HG03103 (cell line): Measurements from ENCODE around the gene TNRC6C.

Experiments used
- ATAC-seq: cut with Tn5 transposase; IDR thresholded peaks from one replicate; pipeline ENCODE4 v1.9.1; 2021; ENCODE audit warnings: low read depth; ENCODE audit not compliant: unreplicated experiment

The TNRC6C gene

DNA sequence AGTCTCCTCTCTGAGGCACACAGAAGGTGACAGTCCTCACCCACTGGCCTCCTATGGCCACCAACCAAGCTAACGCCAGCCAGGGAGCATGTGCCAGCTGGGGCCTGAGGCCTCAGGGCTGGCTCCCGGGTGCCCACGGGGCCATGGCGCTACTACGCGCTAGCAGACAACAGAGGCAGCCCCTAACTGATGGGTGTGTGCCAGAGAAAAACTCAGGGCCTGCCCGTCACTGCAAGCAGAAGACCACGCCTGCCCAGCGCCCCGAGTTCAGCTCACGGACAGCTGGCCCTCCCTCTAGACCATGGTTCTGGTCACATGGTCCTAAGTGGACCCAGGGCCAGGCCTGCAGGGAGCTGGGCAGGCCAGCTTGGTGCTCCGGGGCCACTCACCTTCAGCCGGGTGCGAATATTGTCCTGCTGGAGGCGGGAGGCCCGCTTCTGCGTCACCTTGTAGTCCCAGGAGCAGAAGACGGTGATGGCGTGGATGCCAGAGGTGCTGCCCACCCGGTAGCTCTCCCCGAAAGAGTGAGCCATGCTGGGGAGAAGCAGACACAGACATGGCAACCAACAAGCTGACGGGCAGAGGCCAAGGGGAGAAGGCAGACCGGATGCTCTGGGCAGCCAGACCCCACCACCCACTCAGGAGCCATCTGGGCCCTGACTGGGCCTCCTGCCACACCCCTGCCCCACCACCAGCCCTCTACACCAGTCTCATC, 163.9 kb downstream of the TNRC6C start:
- ATAC-seq, result no peak

DNA sequence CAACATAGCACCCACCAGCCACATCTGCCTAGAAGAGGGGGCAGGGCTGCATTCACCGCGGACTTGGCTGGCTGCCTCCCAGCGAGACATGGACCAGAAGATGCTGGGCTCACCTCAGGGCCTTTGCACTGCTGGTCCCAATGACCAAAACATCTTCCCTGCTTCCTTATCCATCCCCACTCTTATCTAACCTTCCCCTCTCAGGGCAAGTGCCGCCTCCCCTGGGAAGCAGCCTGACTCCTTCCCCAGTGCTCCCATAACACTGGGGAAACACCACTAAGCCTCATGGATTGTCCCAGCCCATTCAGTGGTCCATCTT, 164.4 kb downstream of the TNRC6C start:
- ATAC-seq, result no peak

DNA sequence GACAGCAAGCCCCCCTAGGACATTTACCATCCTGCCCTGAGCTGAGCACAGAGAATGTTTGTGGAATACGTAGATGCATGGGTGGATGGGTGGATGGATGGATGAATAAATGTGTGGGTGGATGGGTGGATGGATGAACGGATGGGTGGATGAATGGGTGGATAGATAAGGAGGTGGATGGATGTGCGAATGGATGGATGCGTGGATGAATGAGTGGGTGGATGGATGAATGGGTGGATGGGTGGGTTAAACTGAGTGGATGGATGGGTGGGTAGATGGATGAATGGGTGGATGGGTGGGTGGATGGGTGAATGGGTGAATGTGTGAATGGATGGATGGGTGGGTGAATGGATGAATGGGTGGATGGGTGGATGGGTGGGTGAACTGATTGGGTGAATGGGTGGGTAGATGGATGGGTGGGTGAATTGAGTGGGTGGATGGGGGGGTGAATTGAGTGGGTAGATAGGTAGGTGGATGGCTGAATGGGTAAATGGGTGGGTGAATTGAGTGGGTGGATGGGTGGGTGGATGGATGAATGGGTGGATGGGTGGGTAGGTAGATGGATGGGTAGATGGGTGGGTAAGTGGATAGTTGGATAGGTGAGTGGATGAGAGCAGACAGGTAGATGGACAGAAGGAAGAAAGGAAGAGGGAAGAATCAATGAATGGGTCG, 164.9 kb downstream of the TNRC6C start:
- ATAC-seq, result no peak

DNA sequence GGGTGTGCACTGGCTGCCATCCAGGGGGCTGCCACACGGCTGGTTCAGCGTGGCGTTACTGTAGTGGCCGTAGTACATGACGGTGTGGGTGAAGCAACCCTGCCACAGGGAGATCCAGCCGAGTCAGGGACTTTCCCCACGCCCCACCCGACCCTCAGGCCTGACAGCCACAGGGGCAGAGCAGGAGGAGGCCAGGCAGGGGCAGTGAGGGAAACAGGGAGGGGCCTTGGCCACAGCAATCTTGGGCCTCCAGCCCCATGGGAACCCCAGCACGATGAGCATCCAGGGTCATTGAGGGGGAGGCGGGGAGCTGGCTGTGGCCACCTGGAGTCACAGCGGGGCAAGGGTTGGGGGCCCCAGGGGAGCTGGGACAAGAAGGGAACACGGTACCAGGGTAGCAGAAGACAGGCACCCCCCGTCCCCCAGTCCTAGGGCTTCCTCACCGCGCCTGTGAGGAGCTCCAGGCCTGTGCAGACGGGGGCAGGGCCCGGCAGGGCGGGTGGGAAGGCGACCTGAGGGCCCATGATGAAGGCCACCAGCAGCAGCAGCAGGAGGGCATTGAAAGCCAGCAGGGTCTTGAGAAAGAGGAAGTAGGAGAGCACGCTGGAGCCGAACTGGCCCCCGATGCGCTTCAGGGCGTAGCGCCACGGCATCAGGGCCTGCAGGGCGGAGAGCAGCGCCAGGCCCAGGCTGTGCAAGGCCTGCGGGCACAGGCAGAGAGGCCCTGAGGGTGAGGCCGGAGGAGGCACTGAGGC, 165.8 kb downstream of the TNRC6C start:
- ATAC-seq, result no peak

DNA sequence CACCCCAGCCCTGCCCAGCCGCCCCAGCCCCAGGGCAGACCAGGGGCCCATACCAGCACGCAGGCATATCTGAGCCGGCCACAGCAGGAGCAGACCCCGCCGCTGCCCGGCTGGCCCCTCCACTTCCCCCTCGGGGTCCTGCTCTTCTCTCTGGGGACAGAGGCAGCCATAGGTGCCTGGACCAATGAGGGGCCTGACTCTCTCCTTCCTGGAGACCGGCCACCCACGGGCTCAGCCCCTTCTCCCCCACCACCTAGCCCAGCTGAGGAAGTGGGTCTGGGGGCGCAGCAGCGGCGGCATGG, 166.3 kb downstream of the TNRC6C start:
- no peak for ATAC-seq

DNA sequence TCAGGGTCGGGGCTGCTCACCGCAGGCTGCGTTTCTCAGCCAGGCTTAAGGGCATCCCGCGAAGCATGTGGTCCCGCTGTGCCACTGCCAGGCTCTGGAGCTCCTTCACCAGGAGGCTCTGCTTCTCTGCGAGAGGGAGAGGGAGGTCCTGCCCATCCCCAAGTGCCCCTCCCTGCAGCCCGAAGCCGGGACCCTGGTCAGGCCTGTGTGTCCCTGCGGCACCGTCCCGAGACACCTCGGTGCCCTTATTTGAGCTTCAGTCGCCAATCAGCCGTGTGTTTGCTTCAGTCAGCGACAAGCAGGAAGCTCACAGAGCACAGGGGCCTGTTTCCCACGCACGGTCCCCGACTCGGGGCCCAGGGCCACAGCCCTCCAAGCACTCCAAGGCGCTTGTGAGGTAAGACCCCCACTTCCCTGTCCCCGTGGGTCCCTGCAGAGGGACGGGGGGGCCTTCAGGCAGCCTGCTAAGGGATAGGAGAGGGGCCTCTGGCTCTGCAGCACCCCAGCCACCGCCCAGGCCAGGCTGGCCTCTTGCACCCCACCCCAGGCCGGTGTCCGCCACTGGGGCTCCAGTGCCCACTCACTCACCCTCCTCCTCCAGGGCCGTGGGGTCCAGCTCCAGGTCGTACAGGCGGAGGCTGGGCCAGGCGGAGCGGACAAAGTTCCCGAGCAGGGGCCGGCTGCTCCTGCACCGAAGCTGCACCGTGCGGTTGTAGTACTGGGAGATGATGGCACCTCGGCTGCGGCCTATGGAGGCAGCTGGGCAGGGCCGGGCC, 166.8 kb downstream of the TNRC6C start:
- no peak for ATAC-seq

DNA sequence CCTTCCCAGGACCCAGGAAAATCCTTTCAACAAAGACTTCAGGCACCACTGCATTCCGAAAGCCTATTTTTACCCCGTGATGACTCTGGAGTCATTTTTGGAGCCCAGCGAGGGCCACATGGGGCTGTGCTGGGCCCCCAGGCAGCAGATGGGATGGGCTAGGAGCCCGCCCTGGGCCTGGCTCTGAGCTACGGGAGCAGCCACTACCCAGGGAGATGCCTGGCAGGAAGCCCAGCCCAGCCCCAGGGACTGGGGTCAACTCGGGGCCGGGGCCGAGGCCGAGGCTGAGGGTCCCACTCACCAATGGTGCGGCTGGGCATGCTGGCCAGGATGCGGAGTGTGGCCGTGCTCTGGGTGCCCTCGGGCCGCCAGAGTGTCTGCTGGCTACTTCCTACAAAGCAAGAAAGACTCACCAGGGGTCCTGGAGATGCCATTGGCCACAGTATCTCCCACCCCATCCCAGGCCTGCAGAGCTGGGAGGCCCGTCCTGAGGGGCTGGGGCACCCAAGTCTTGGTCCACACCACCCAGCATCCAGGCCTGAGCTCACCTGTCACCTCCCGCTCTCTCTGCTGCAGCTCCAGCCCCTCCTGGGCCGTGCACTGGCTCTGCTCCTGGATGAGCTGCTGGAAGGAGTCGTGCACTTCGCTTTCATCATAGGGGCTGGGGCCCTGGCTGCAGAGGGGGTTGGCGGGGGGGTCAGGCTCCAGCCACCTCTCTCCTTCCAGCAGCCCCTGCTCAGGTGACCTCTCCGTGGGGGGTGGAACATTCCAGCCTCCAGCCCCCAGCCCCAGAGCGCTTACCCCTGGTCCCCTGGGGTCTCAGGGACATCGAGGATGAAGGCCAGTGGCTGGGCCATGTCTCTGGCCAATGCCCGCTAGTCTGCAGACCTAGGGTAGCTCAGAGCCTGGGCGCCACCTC, 167.7 kb downstream of the TNRC6C start:
- ATAC-seq, result no peak

DNA sequence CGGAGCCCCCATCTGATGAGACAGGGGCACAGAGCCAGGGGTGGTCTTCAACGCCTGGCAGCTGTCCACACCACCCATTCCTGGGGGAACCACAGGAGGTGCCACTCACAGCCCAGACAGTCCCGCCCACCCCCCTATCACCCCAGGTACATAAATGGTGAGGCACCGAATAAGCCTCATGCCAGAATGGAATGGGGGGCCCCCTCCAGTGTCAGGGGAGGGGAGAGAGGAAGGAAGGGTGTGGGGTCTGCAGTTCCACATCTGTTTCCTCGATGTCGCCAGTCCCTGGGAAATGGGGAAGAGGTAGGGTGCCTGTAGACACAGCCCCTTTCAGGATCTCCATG, 168.4 kb downstream of the TNRC6C start:
- ATAC-seq, result no peak

DNA sequence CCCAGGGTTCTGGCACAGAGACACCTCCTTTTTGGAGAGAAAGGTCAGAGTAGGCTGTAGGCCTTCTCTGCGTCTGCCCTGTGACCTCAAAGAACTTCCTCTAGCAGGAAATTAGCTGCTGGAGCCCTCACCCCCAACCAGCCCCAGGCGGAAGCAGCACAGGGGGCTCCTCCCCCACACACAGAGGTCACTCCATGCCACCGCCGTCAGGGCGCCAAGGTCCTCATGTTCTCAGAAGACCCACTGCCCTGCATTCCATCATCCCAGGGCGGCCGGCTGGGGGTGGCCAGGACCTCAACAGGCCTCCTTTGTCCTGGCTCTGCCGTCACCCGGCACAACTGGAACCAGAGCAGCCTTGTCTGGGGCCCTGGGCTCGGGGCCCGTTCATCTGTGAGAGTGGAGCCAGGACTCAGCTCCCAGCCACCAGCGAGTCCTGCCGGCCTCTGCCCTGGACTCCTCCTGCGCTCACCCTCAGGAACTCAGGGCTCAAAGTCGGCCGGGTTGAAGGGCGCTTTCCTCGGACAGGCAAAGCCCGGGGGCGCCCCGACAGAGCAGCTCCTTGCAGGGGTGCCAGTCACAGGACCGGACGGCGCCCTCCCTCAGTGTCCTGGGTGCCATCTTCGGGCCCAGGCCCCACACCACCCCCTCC, 168.9 kb downstream of the TNRC6C start:
- no peak for ATAC-seq

DNA sequence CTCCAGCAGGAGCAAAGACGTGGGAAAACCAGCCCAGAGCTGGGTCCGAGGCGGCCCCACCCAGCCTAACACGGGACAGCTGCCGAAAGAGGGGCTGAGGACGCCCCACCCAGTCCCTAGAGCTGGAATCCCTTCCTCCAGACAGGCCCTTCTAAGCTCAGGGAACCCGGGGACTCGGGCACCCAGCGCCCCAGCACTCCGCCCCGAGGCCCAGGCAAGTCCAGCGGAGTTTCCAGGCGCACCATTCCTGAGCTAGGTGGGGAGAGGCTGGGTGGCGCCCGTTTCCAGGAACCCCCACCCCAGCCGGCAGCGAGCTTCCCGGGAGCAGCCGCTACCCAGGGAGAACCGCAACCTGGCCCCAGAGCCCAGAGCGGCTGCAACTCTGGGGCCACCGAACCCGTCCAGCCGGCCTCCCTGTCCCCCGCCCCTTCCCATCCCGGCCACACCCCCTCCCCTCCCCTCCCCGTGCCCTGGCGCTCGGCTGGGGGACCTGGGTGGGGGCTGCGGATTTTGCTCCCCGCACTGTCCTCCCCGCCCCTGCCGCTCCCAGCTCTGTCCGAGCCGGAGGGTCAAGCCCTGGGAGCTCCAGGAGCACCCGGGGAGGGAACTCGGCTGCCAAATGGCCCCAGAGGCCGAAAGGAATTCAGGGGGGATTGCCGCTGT, 169.5 kb downstream of the TNRC6C start:
- no peak for ATAC-seq

DNA sequence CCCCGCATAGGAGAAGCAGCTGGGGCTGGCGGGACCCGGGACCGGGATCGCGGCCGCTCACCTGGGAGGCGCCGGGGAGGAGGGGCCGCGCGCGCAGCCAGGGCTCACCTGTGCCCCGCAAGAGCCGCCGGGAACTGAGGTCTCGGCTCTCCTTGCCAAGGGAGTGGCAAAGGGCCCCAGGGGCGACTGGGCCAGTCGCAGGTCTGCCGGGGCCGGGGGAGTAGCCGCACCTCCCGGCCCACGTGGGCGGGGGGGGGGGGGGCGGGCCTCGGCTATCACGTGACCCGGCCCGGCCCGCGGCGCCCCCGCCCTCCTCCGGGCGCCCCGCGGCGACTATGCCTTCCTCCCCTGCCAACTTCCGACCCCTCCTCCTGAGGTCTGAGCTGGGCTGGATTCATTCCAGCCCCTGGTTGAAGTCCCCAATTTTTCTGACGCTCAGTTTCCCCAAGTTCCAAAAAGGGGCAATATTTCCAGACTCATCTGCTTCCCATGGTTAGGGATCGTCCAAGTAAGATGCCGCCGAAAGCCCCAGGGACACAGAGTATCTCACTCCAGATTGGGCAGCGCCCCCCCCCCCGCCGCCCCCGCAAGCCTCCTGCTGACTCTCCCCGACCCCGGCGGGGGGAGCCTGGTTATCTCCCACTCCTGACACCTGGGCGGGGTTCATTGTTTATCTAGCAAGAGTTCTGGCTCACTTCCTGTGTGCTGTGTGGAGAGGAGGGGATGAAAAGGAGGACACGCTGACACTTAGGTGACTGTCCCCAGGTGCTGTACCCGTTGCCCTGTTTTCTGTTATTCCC, 170.2 kb downstream of the TNRC6C start, which contains the start of gene TMC6:
TSS of gene TMC6 (minus strand) at position 205 of the 800 bp plus-strand sequence. CDS start 1,923 bp downstream, outside the sequence.
- no peak for ATAC-seq

DNA sequence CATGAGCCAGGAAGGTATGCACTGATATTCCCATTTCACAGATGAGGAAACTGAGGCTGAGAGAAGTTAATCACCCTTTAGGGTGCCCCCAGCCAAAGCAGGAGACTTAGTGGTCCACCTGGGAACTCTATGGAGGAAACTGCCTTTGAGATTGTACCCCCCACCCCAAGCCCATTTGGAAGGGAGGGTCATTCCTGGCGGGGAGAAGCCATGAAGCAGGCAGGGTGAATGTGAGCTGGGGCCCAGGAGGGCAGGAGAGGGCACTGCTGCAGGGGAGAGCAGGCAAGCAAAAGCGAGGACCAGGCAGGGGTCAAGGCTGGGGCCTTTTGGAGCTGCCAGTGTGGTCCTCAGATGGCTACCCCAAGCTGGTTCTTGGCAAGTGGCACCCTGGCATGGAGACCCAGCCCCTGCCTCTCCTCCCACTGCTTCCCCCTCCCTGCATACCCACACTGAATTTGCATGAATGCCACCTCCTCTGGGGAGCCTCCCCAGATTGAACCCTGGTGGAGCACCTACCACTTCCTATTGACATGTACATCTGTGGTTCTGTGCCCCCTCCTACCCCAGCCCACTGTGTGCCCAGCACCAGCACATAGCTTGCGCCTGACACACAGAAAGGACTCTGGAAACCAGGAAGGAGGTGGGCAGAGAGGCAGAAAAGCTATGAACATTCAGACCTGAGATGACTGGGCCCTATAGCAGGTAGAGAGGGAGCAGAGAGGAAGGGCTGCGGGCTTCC, 171.0 kb downstream of the TNRC6C start:
- no peak for ATAC-seq

DNA sequence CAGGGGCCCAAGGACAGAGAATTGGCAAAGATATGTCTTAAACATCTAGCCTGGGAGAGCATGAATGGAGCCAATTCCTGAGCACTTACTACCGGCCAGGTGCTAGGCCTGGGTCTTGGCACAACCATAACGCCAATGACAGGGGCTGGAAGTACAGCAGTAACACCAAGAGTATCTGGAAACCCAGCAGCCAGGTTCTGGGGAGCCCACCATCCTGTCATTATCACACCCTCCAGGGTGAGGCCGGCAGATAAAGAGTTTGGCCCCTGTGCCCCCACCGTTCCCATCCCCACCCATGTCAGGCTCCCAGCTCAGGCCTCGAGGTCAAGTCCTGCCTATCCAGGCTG, 171.6 kb downstream of the TNRC6C start:
- no peak for ATAC-seq

DNA sequence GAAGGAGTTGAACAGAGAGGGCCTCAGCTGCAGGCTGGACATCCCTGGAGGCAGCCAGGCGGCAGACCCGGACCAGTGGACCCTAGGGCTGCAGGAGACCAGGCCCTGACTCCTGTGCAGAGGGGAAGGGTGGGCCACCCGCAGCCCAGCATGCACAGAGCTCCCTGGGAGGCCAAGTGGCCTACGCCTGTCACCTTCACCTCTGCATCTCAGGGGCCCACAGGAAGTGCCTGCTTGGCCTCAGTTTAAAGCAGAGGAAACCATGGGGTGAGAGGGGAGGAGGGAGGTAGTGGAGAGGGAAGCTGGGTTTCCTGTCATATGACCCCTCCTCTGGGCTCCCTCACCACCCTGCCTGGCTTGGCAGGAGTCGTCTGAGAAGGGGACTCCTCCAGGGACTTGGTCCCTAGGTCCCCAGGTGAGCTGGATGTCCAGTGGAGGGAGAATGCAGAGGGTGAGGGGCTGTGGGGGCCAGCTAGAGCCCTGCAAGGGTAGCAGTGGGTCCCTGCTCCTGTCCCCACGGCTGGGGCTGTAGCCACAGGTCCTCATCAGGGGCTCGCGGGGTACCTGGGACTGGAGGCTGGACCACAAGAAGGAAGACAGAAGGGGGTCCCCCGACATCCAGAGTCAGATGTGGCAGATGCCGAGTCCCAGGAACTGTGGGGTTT, 172.1 kb downstream of the TNRC6C start, which contains the start of gene TMC8:
TSS of gene TMC8 (plus strand) at position 335 of the 665 bp plus-strand sequence. CDS start 818 bp downstream, outside the sequence.
- no peak for ATAC-seq

DNA sequence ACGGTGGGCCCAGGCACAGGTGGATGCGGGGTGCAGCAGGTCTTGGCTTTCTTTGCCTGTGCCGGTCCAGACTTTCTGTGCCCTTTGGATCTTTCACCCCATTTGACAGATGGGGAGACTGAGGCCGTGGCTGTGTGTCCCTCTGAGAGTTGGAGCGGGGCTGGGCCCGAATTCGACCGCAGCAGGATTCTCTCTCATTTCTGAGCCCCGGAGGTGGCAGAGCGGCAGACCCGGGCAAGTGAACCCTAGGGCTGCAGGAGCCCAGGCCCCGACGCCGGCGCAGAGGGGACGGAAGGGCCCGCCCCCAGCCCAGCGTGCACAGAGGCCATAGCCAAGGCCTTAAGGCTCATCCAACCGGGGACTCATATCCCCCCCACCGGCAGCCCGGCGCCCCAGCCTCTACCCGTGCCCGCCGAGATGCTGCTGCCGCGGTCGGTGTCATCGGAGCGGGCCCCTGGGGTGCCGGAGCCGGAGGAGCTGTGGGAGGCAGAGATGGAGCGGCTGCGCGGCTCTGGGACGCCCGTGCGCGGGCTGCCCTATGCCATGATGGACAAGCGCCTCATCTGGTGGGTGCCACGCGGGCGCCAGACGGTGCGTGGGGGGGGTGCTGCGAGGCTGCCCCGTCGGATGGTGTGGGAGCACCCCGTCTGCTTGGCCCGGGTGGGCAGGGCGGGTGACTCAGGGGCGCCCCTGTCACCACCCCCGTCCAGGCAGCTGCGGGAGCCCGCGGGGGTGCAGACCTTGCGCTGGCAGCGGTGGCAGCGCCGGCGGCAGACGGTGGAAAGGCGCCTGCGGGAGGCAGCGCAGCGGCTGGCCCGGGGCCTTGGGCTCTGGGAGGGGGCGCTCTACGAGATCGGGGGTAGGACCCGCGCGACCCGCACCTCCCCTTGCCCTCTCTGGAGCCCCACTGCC, 172.9 kb downstream of the TNRC6C start:
- no peak for ATAC-seq

DNA sequence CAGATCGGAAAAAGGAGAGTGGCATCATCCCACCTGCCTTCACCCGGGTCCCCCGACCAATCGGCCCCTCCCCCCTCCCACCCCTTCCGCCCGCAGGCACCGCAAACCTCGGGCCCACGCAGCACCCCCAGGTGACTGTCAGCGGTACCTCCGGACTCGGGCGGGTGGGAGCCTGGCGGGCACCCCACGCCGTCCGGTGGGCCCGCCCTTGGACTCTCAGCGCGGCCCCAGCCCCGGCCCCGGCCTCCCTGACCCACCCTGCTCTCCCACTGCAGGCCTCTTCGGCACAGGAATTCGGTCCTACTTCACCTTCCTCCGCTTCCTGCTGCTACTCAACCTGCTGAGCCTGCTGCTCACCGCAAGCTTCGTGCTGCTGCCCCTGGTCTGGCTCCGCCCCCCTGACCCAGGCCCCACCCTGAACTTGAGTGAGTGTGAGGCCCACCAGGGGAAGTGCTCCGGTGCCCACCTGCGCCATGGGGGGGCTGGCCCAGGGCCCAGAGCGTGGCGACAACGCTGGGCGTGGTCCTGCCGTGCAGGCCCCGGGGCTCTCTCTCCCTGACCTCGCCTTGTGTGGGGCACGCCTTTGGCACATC, 173.7 kb downstream of the TNRC6C start:
- no peak for ATAC-seq
